GM20000 (cell line): Measurements from ENCODE around the gene ASB18.

Experiments
- DNase-seq: peaks from one replicate; pipeline ENCODE4 v3.0.0; 2012; ENCODE audit warnings: low spot score
- CTCF ChIP-seq: IDR thresholded peaks from 2 replicates; pipeline ENCODE4 v1.5.1; 2012; ENCODE audit warnings: mild to moderate bottlenecking, control low read depth; ENCODE audit errors: extremely low read depth, missing control alignments

The ASB18 gene

GRCh38 chr2:236223675-236224074, 40.5 kb downstream of the ASB18 start:
- no peak for TF ChIP-seq CTCF
- no peak for DNase-seq

GRCh38 chr2:236221798-236222197, 42.4 kb downstream of the ASB18 start:
- no peak for DNase-seq
- TF ChIP-seq CTCF, result no peak

- no peak for TF ChIP-seq CTCF
- no peak for DNase-seq
These were observed 44.8 kb downstream of the ASB18 start for GRCh38 chr2:236219411-236219810.

- TF ChIP-seq CTCF, result no peak
- DNase-seq, result no peak
These were observed 46.3 kb downstream of the ASB18 start for GRCh38 chr2:236217926-236218325.

GRCh38 chr2:236216711-236217110, 47.5 kb downstream of the ASB18 start:
- TF ChIP-seq CTCF, result no peak
- DNase-seq, result no peak

- no peak for TF ChIP-seq CTCF
- no peak for DNase-seq
These were observed 48.4 kb downstream of the ASB18 start for GRCh38 chr2:236215761-236216333.

GRCh38 chr2:236215196-236215595, 49.0 kb downstream of the ASB18 start:
- no peak for TF ChIP-seq CTCF
- no peak for DNase-seq
